HepG2 (cell line): Measurements from ENCODE around the gene LSM2. TPM values are rescaled to one million over a fixed set of nuclear protein-coding genes. Genes with fewer than 3 reads are reported as not detected.

ENCODE experiments used
- ATF1 ChIP-seq: IDR thresholded peaks from 2 replicates; pipeline ENCODE4 v1.6.1; 2016; ENCODE audit warnings: mild to moderate bottlenecking, control low read depth
- ELF4 ChIP-seq: sonication (generic); formaldehyde crosslinking; IDR thresholded peaks from 2 replicates; pipeline ENCODE4 v1.5.0; 2020; ENCODE audit warnings: missing genetic modification reagents, mild to moderate bottlenecking, moderate library complexity, borderline replicate concordance
- GZF1 ChIP-seq: sonication (generic); formaldehyde crosslinking; IDR thresholded peaks from 2 replicates; pipeline ENCODE4 v1.5.1; 2020; ENCODE audit warnings: mild to moderate bottlenecking, missing genetic modification reagents
- HNRNPK ChIP-seq: fragments of 200-400 bp; formaldehyde crosslinking; IDR thresholded peaks from 2 replicates; pipeline ENCODE4 v1.6.1; 2018; ENCODE audit warnings: low read length, low read depth, moderate library complexity, mild to moderate bottlenecking; ENCODE audit not compliant: poor library complexity, severe bottlenecking
- HOXA5 ChIP-seq: sonication (generic); formaldehyde crosslinking; IDR thresholded peaks from 2 replicates; pipeline ENCODE4 v1.4.0; 2020; ENCODE audit warnings: missing genetic modification reagents
- KMT2B ChIP-seq: IDR thresholded peaks from 2 replicates; pipeline ENCODE4 v1.6.1; 2016; ENCODE audit warnings: missing genetic modification reagents, missing compliant biosample characterization
- MEIS2 ChIP-seq: sonication (generic); formaldehyde crosslinking; IDR thresholded peaks from 2 replicates; pipeline ENCODE4 v1.9.0; 2021; ENCODE audit warnings: mild to moderate bottlenecking, missing genetic modification reagents
- MIXL1 ChIP-seq: IDR thresholded peaks from 2 replicates; pipeline ENCODE4 v1.6.1; 2016
- MYC ChIP-seq: sonication (generic); formaldehyde crosslinking; IDR thresholded peaks from 2 replicates; pipeline ENCODE4 v1.9.0; 2021; ENCODE audit warnings: missing genetic modification reagents, borderline replicate concordance
- NR1H2 ChIP-seq: sonication (generic); formaldehyde crosslinking; IDR thresholded peaks from 2 replicates; pipeline ENCODE4 v1.8.1; 2022; ENCODE audit warnings: low read depth, missing genetic modification reagents, borderline replicate concordance
- PHF8 ChIP-seq: sonication (generic); formaldehyde crosslinking; IDR thresholded peaks from 2 replicates; pipeline ENCODE4 v1.5.0; 2020; ENCODE audit warnings: missing genetic modification reagents
- SOX13 ChIP-seq, 3 experiments: fragments of 450-650 bp in 1 of 3; sonication (generic) in 1 of 3; formaldehyde crosslinking in 1 of 3; IDR thresholded peaks in 2 of 3; conservative IDR thresholded peaks in 1 of 3; 2 replicates each; pipeline versions ENCODE4 v1.5.0 to v1.6.1; 2016 to 2020; ENCODE audit warnings: antibody characterized with exemption in 1 of 3, mild to moderate bottlenecking in 1 of 3, missing compliant biosample characterization in 1 of 3, missing genetic modification reagents in 1 of 3, moderate library complexity in 1 of 3
- YEATS2 ChIP-seq: sonication (generic); formaldehyde crosslinking; IDR thresholded peaks from 2 replicates; pipeline ENCODE4 v1.4.0; 2020; ENCODE audit warnings: missing genetic modification reagents, borderline replicate concordance
- ZFX ChIP-seq: sonication (generic); formaldehyde crosslinking; IDR thresholded peaks from 2 replicates; pipeline ENCODE4 v1.4.0; 2020; ENCODE audit warnings: mild to moderate bottlenecking, low read depth, missing genetic modification reagents, moderate library complexity
- ZSCAN31 ChIP-seq: sonication (generic); formaldehyde crosslinking; IDR thresholded peaks from 2 replicates; pipeline ENCODE4 v1.5.0; 2020; ENCODE audit warnings: low read depth, mild to moderate bottlenecking, missing genetic modification reagents
- polyA plus RNA-seq, 8 experiments: library from polyadenylated mRNA; depleted of rRNA in 3 of 8; stranded (reverse) in 7 of 8; unstranded in 1 of 8; fragments of >200 nt; fragmentation: Illumina TruSeq in 4 of 8; extraction: Trizol in 4 of 8; gene quantifications; 2 replicates each; pipeline versions ENCODE4 v1.2.1 to v1.2.3, GENCODE V29; 2011 to 2016; ENCODE audit warnings: low read depth in 4 of 8, missing spikeins in 1 of 8, mixed read lengths in 1 of 8; ENCODE audit not compliant: insufficient read depth in 1 of 8
- total RNA-seq, 5 experiments: library from RNA; depleted of rRNA; stranded (reverse); fragments of >200 nt; fragmentation: Illumina TruSeq; extraction: Trizol; gene quantifications; 2 replicates each; pipeline ENCODE4 v1.2.3, GENCODE V29; 2016; ENCODE audit warnings: low read depth in 1 of 5
- TF ChIP-seq, protein P1 (sequence below): sonication (generic); formaldehyde crosslinking; IDR thresholded peaks from 2 replicates; pipeline ENCODE4 v1.8.1; 2023; ENCODE audit warnings: mild to moderate bottlenecking, moderate library complexity, missing genetic modification reagents
- TF ChIP-seq, protein P2 (sequence below), 2 experiments: sonication (generic) in 1 of 2; formaldehyde crosslinking in 1 of 2; IDR thresholded peaks; 2 replicates each; pipeline versions ENCODE4 v1.5.1 to v1.6.1; 2011 to 2020; ENCODE audit warnings: borderline replicate concordance in 1 of 2, low read depth in 1 of 2, low read length in 1 of 2, mild to moderate bottlenecking in 1 of 2, missing genetic modification reagents in 1 of 2, moderate library complexity in 1 of 2
- TF ChIP-seq, protein P3 (sequence below): sonication (generic); formaldehyde crosslinking; IDR thresholded peaks from 2 replicates; pipeline ENCODE4 v1.8.0; 2022; ENCODE audit warnings: mild to moderate bottlenecking, missing genetic modification reagents, borderline replicate concordance
- TF ChIP-seq, protein P4 (sequence below): IDR thresholded peaks from 2 replicates; pipeline ENCODE4 v1.6.1; 2016

LSM2 gene
- total and polyA plus RNA-seq, 2 of the 13 experiments (the other 11 are each of a cell fraction or from before 2014, with no cell fraction given) = 69.4 to 90.5 TPM

DNA sequence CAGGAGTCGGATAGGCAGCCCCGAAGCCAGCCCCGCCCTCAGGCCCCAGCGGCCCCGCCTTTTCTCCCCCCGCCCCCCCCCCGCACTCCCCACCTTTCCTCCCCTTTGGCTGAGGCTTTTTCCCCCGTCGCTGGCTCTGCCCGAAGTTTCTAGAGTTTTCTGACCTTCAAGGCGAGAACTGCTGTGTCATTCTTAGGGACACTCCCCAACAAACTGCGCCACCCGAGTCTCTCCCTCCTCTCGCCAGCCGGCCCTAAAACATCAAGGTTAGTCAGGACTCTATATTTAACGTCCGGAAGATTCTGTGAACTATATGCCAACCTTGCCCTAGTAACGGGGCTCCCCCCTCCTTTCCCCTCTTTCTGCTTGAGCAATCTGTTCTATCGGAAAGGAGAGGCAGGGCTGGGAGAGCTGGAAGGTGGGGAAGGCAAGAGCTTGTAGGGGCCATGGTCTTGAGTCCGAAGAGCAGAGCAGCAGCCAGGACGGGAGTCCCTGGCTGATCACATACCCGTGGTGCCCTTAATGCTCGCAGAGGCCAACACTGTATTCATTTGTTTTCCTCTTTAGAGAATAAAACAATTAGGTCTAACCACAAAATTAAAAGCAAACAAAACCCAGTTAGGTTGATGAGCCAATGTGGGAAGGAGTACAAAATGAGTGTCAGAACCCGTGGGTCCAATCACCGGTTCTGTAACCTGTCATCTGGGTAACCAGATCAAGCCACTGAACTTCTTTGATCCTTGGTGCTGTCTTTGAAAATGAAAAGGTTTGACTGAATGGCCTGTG lies 15.5 kb upstream of the LSM2 start (continued):
- TF ChIP-seq, protein P1, sequence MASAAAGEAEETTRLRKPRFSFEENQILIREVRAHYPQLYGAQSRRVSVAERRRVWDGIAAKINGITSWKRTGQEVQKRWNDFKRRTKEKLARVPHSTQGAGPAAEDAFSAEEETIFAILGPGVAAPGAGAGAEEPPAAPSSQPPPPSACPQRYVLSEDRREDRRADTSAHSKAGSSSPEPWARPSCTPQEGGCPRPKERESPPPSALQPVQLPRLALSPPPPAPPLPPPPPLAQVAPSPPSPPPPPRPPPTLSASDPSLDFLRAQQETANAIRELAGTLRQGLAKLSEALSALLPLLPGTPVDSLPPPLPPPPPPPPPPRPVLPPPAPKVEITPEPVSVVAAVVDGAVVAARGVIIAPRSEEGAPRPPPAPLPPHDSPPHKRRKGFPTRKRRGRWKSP (CRISPR knock-in tag) = peak; percentile 50; the same call in 1 of the 2 replicates
- TF ChIP-seq MIXL1 (CRISPR knock-in tag) (0 out of 2 replicates have a peak, but pooled peaks have one; percentile 34), HNRNPK (peak; percentile 95), YEATS2 (CRISPR knock-in tag) (peak; percentile 45; the same call in 1 of the 2 replicates), SOX13 (IDR thresholded peaks at IDR 0.05) (no peak), SOX13 (CRISPR knock-in tag; conservative IDR thresholded peaks at IDR 0.05 in 1 of 2, IDR thresholded peaks at IDR 0.05 in 1 of 2) (peak in 1 of 2 experiments; percentile 7; a peak in 1 of 4 replicates), ELF4 (CRISPR knock-in tag) (peak; percentile 44; the same call in 1 of the 2 replicates), HOXA5 (0 out of 2 replicates have a peak, but pooled peaks have one; percentile 36), PHF8 (CRISPR knock-in tag) (peak; percentile 16; the same call in 1 of the 2 replicates), NR1H2 (CRISPR knock-in tag) (no peak), ATF1 (CRISPR knock-in tag) (no peak), KMT2B (peak; percentile 10; the same call in 1 of the 2 replicates), GZF1 (CRISPR knock-in tag) (0 out of 2 replicates have a peak, but pooled peaks have one; percentile 46), ZSCAN31 (CRISPR knock-in tag) (peak; percentile 50; the same call in 1 of the 2 replicates), MEIS2 (CRISPR knock-in tag) (no peak), MYC (CRISPR knock-in tag) (no peak), ZFX (CRISPR knock-in tag) (peak; percentile 47)
- TF ChIP-seq, protein P2, sequence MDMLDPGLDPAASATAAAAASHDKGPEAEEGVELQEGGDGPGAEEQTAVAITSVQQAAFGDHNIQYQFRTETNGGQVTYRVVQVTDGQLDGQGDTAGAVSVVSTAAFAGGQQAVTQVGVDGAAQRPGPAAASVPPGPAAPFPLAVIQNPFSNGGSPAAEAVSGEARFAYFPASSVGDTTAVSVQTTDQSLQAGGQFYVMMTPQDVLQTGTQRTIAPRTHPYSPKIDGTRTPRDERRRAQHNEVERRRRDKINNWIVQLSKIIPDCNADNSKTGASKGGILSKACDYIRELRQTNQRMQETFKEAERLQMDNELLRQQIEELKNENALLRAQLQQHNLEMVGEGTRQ (IDR thresholded peaks at IDR 0.05; ENCODE audit: low read depth, low read length) = 0 out of 2 replicates have a peak, but pooled peaks have one; percentile 12
- TF ChIP-seq, protein P2 (CRISPR knock-in tag; IDR thresholded peaks at IDR 0.05; ENCODE audit: borderline replicate concordance) = no peak
- TF ChIP-seq, protein P3, sequence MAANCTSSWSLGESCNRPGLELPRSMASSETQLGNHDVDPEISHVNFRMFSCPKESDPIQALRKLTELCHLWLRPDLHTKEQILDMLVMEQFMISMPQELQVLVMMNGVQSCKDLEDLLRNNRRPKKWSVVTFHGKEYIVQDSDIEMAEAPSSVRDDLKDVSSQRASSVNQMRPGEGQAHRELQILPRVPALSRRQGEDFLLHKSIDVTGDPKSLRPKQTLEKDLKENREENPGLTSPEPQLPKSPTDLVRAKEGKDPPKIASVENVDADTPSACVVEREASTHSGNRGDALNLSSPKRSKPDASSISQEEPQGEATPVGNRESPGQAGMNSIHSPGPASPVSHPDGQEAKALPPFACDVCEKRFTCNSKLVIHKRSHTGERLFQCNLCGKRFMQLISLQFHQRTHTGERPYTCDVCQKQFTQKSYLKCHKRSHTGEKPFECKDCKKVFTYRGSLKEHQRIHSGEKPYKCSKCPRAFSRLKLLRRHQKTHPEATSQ (CRISPR knock-in tag) = no peak
- TF ChIP-seq, protein P4, sequence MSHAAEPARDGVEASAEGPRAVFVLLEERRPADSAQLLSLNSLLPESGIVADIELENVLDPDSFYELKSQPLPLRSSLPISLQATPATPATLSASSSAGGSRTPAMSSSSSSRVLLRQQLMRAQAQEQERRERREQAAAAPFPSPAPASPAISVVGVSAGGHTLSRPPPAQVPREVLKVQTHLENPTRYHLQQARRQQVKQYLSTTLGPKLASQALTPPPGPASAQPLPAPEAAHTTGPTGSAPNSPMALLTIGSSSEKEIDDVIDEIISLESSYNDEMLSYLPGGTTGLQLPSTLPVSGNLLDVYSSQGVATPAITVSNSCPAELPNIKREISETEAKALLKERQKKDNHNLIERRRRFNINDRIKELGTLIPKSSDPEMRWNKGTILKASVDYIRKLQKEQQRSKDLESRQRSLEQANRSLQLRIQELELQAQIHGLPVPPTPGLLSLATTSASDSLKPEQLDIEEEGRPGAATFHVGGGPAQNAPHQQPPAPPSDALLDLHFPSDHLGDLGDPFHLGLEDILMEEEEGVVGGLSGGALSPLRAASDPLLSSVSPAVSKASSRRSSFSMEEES (CRISPR knock-in tag) = 0 out of 2 replicates have a peak, but pooled peaks have one; percentile 28
